Stimulated activated naive CD8-positive, alpha-beta T cell treated with anti-CD3 and anti-CD28 coated beads, Interleukin-15, Interleukin-2, amounts not matched to agents 100 ng/mL and 50 ng/mL, for 24 hours (primary cell): ENCODE measurements around the gene CDH23.
"Not testable (repeated sequence)": the region's sequence is repeated elsewhere in the genome, so short reads cannot be mapped to it uniquely, and the experiment has no call there.

Experiments used
- H3K27ac Mint-ChIP-seq: one replicate; pipeline ENCODE4 v1.8.0; 2021; ENCODE audit warnings: mild to moderate bottlenecking, mixed read lengths
- H3K27me3 Mint-ChIP-seq: one replicate; pipeline ENCODE4 v1.8.0; 2021; ENCODE audit warnings: mixed read lengths
- H3K36me3 Mint-ChIP-seq: one replicate; pipeline ENCODE4 v1.8.0; 2021; ENCODE audit warnings: low read depth, mixed read lengths
- H3K4me1 Mint-ChIP-seq: one replicate; pipeline ENCODE4 v1.8.0; 2021; ENCODE audit warnings: low read depth, mixed read lengths
- H3K4me3 Mint-ChIP-seq: one replicate; pipeline ENCODE4 v1.8.0; 2021; ENCODE audit warnings: mild to moderate bottlenecking, mixed read lengths
- H3K9me3 Mint-ChIP-seq: one replicate; pipeline ENCODE4 v1.8.0; 2021; ENCODE audit warnings: mixed read lengths

The CDH23 gene

GRCh38 chr10:71850743-71851464, 454.2 kb downstream of the CDH23 start, which contains the start of gene PSAP:
TSS of gene PSAP (minus strand) at chr10:71851251. CDS start at chr10:71851221, 30 bp downstream.
- Mint-ChIP-seq H3K9me3 (no peaks in the 10 kb centered on the region), H3K4me1 (peaks cover 53% of the 10 kb centered on the region), H3K4me3 (peak within 1 kb of the TSS; percentile 96), H3K27me3 (no peaks in the 10 kb centered on the region), H3K36me3 (peaks cover 5% of the 10 kb centered on the region), H3K27ac (peak within 1 kb of the TSS; percentile 82)

DNA sequence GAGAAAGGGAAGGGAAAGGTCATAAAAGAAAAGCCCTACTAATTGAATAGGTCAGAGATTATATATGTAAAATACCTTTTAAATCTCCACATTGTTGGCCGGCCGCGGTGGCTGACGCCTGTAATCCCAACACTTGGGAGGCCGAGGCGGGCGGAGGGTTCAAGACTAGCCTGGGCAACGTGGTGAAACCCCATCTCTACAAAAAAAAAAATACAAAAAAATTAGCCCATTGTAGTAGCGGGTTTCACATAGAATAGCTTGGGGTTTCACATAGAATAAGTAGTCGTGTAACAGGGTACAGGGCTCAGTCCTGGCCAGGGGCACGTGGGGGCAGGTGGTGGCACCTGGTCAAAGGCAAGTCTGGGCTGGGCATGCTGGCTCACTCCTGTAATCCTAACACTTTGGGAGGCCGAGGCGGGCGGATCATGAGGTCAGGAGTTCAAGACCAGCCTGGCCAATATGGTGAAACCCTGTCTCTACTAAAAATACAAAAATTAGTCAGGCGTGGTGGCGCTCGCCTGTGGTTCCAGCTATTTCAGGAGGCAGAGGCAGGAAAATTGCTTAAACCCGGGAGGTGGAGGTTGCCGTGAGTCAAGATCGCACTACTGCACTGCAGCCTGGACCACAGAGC, 454.9 kb downstream of the CDH23 start:
- H3K27ac Mint-ChIP-seq = peak overlapping the region; percentile 82
- H3K36me3 Mint-ChIP-seq, H3K9me3 Mint-ChIP-seq, H3K27me3 Mint-ChIP-seq: not testable (repeated sequence)
- H3K4me1 Mint-ChIP-seq = peaks cover 51% of the 10 kb centered on the region
- peak overlapping the region; percentile 96 for H3K4me3 Mint-ChIP-seq

DNA sequence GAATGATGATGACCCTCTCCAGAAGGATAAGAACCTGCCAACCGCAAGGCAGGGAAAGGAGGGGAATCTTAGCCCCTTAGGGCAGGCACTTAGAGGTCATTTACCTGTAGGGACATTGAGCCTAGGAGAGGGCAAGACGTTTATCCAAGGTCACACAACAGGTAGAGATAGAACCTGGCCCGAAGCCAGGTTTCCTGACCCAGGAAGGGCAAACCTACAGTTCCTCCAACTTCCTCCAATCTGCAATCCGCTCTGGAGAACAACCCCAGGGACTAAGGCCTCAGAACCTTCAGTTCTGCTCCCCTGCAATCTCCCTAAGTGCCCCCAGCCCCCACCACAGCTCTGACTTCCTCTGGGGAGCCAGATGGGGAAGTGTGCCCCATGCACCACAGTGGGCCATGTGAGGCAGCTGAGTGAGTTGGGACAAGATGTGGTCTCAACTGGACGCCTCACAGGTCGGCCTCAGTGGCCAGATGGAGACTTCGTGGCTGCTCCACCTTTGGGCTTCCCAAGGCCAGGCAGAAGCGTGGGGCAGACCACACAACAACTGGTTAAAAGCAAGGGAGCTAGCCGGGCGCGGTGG, 455.7 kb downstream of the CDH23 start:
- Mint-ChIP-seq H3K36me3 (peaks cover 3% of the 10 kb centered on the region), H3K4me1 (peaks cover 43% of the 10 kb centered on the region), H3K4me3 (no peak overlapping the region), H3K9me3 (no peaks in the 10 kb centered on the region), H3K27me3 (no peaks in the 10 kb centered on the region), H3K27ac (no peak overlapping the region)

GRCh38 chr10:71854031-71854430, 457.3 kb downstream of the CDH23 start:
- no peaks in the 10 kb centered on the region for H3K9me3 Mint-ChIP-seq
- H3K27ac Mint-ChIP-seq = no peak overlapping the region
- H3K27me3 Mint-ChIP-seq = no peaks in the 10 kb centered on the region
- H3K4me3 Mint-ChIP-seq = no peak overlapping the region
- H3K36me3 Mint-ChIP-seq = no peaks in the 10 kb centered on the region
- peaks cover 28% of the 10 kb centered on the region for H3K4me1 Mint-ChIP-seq

GRCh38 chr10:71856619-71857018, 459.9 kb downstream of the CDH23 start:
- Mint-ChIP-seq H3K4me1 (peaks cover 18% of the 10 kb centered on the region), H3K27ac (peak overlapping the region; percentile 68), H3K36me3 (no peaks in the 10 kb centered on the region), H3K27me3 (no peaks in the 10 kb centered on the region), H3K9me3 (no peaks in the 10 kb centered on the region), H3K4me3 (no peak overlapping the region)

- no peak overlapping the region for H3K4me3 Mint-ChIP-seq
- no peaks in the 10 kb centered on the region for H3K27me3 Mint-ChIP-seq
- H3K36me3 Mint-ChIP-seq = no peaks in the 10 kb centered on the region
- H3K9me3 Mint-ChIP-seq = no peaks in the 10 kb centered on the region
- H3K4me1 Mint-ChIP-seq = peaks cover 11% of the 10 kb centered on the region
- no peak overlapping the region for H3K27ac Mint-ChIP-seq
These were observed 461.5 kb downstream of the CDH23 start for GRCh38 chr10:71857934-71858890.

GRCh38 chr10:71860243-71861029, 463.7 kb downstream of the CDH23 start:
- Mint-ChIP-seq H3K4me1 (peaks cover 15% of the 10 kb centered on the region), H3K9me3 (no peaks in the 10 kb centered on the region), H3K27ac (peak overlapping the region; percentile 31), H3K27me3 (no peaks in the 10 kb centered on the region), H3K4me3 (no peak overlapping the region), H3K36me3 (no peaks in the 10 kb centered on the region)

DNA sequence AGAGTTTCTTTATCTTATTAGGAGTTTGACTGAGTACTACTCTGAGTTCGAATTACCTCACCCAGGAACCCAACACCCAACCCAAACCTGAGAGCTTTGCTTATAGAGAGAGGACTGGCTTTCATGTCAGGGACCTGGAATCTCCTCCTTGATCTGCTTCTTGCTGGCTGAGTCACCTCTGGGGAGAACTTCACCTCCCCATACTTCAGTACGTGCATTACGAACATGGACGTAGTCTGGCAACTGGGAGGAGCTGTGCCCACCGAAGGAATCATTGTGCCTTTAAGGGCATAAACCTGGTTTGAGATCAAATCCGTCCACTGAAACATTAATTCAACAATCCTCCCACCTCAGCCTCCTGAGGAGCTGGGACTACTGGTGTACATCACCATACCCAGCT, 466.5 kb downstream of the CDH23 start:
- Mint-ChIP-seq H3K27ac (no peak overlapping the region), H3K4me1 (peaks cover 17% of the 10 kb centered on the region), H3K27me3 (no peaks in the 10 kb centered on the region), H3K4me3 (no peak overlapping the region), H3K9me3 (no peaks in the 10 kb centered on the region), H3K36me3 (no peaks in the 10 kb centered on the region)

DNA sequence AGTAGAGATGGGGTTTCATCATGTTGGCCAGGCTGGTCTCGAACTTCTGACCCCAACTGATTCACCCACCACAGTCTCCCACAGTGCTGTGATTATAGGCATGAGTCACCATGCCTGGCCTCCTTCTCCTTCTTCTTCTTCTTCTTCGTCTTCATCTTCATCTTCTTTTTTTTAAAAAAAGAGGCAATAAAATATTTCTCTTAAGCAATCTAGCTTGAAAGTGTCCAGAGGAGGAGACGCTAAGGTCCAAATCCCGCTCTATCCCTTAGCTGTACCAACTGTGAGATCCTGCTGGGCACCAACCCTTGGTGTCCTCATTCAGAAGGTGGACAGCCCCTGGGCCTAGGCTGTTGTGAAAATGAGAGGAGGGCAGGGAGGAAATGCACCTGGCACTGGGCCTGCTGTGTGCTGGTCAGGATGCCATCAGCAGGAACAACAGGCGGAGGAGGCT, 468.2 kb downstream of the CDH23 start:
- H3K27ac Mint-ChIP-seq = no peak overlapping the region
- H3K4me3 Mint-ChIP-seq = no peak overlapping the region
- H3K9me3 Mint-ChIP-seq = no peaks in the 10 kb centered on the region
- no peaks in the 10 kb centered on the region for H3K36me3 Mint-ChIP-seq
- peaks cover 20% of the 10 kb centered on the region for H3K4me1 Mint-ChIP-seq
- H3K27me3 Mint-ChIP-seq = no peaks in the 10 kb centered on the region
